Calu3 (cell line): ENCODE data around the gene CTDP1. TPM values are rescaled to one million over a fixed set of nuclear protein-coding genes. Genes with fewer than 3 reads are reported as not detected.

ENCODE experiments used
- BruUV-seq: library from RNA; stranded (reverse); fragments of 400-500 nt; replicated peaks from 2 replicates; lab custom pipeline; 2021; lab: Mats Ljungman, UMichigan
- CTCF ChIA-PET: fragments of 300-600 bp; sonication (Branson Sonifier 250); formaldehyde crosslinking; loops from one replicate; lab custom pipeline; 2022; ENCODE audit warnings: antibody characterized with exemption; lab: Charles Lee
- DNase-seq: peaks from one replicate; pipeline ENCODE4 v3.0.0; 2022
- H3K27ac Mint-ChIP-seq: one replicate; pipeline ENCODE4 v1.8.0; 2022; ENCODE audit warnings: mixed read lengths; ENCODE audit not compliant: unreplicated experiment
- H3K27me3 Mint-ChIP-seq: one replicate; pipeline ENCODE4 v1.8.0; 2022; ENCODE audit warnings: mixed read lengths; ENCODE audit not compliant: unreplicated experiment
- H3K36me3 Mint-ChIP-seq: one replicate; pipeline ENCODE4 v1.8.0; 2022; ENCODE audit warnings: mild to moderate bottlenecking, moderate library complexity, mixed read lengths; ENCODE audit not compliant: insufficient read depth, unreplicated experiment
- H3K4me1 Mint-ChIP-seq: one replicate; pipeline ENCODE4 v1.8.0; 2022; ENCODE audit warnings: mild to moderate bottlenecking, low read depth, mixed read lengths; ENCODE audit not compliant: unreplicated experiment
- H3K4me3 Mint-ChIP-seq: one replicate; pipeline ENCODE4 v1.8.0; 2022; ENCODE audit warnings: mild to moderate bottlenecking, low read depth, moderate library complexity, mixed read lengths; ENCODE audit not compliant: unreplicated experiment
- H3K9me3 Mint-ChIP-seq: one replicate; pipeline ENCODE4 v1.8.0; 2022; ENCODE audit warnings: low read depth, mixed read lengths; ENCODE audit not compliant: unreplicated experiment
- intact Hi-C: fragments of 100-400 bp; cut with micrococcal nuclease; formaldehyde crosslinking; loops from one replicate; pipeline ENCODE4 v1.10.0; 2022; ENCODE audit not compliant: unreplicated experiment
- total RNA-seq: library from RNA; stranded (reverse); gene quantifications from 2 replicates; pipeline ENCODE4 v1.2.3, GENCODE V29; 2022
- TF ChIP-seq, protein P1 (sequence below): fragments of 200-600 bp; IDR thresholded peaks from one replicate; pipeline ENCODE4 v1.8.0; 2022; ENCODE audit warnings: antibody characterized with exemption; ENCODE audit not compliant: unreplicated experiment

CTDP1 gene
- total RNA-seq, 1 experiment from 2014 or later: 15.6 TPM

DNA sequence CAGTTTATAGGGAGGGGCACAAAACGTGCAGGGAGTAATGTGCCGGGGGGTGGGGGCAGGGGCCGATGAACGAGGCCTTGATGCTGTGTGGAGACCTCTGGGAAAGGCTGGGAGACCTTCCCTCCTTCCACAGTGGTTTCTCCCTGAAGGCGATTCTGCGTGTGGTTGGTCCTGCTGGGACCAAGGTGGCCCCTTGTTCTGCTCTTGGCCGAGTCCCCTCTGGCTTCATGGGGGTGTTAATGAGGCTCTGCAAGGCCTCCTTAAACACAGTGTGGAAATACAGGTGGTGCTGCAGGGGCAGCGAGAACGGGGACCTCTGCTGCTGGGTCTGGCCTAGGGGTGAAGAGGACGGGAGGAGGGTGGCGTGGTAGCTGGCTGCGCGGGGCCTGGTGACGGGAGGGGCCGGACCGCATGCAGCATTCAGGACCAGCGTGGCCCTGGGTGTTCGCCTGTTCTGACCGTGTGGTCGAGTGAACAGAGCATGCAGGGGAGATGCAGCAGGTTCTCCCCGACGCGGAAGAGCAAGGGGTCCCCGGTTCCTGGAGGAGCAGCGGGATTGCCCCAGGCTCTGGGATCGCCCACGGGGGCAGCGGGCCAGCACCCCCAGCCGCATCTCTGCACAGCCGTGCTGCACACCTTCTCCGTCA lies 76.0 kb downstream of the CTDP1 start:
- intact Hi-C loops: no loop called here
- Mint-ChIP-seq H3K9me3 (no peaks in the 10 kb centered on the region), H3K27ac (no peak overlapping the region), H3K36me3 (peaks cover 5% of the 10 kb centered on the region), H3K4me1 (no peaks in the 10 kb centered on the region), H3K27me3 (no peaks in the 10 kb centered on the region), H3K4me3 (no peak overlapping the region)
- CTCF ChIA-PET: no interaction called here
- BruUV-seq: no TSS peak
- no peak for DNase-seq
- TF ChIP-seq, protein P1, sequence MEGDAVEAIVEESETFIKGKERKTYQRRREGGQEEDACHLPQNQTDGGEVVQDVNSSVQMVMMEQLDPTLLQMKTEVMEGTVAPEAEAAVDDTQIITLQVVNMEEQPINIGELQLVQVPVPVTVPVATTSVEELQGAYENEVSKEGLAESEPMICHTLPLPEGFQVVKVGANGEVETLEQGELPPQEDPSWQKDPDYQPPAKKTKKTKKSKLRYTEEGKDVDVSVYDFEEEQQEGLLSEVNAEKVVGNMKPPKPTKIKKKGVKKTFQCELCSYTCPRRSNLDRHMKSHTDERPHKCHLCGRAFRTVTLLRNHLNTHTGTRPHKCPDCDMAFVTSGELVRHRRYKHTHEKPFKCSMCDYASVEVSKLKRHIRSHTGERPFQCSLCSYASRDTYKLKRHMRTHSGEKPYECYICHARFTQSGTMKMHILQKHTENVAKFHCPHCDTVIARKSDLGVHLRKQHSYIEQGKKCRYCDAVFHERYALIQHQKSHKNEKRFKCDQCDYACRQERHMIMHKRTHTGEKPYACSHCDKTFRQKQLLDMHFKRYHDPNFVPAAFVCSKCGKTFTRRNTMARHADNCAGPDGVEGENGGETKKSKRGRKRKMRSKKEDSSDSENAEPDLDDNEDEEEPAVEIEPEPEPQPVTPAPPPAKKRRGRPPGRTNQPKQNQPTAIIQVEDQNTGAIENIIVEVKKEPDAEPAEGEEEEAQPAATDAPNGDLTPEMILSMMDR: no peak

DNA sequence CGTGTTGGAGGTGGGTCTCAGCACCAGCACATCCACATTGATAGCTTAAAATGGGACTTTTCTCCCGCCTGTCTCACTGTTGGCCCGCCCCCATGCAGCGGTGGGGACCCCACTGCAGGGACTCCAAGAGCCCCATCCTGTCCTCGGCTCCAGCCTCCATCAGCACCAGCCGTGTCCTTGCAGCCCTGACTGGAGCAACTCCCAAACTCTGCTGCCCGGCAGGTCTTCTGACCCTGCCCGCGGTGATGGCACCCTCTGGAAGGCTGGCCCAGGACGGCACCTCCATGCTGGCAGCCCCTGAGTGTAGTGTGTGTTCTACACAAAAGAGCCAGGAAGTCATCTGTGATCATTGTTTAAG lies 76.5 kb downstream of the CTDP1 start:
- Mint-ChIP-seq H3K36me3 (peaks cover 5% of the 10 kb centered on the region), H3K27ac (no peak overlapping the region), H3K27me3 (no peaks in the 10 kb centered on the region), H3K4me1 (no peaks in the 10 kb centered on the region), H3K4me3 (no peak overlapping the region), H3K9me3 (no peaks in the 10 kb centered on the region)
- no peak for DNase-seq
- intact Hi-C loops: no loop called here
- CTCF ChIA-PET: no interaction called here
- BruUV-seq: no TSS peak
- TF ChIP-seq, protein P1: no peak

DNA sequence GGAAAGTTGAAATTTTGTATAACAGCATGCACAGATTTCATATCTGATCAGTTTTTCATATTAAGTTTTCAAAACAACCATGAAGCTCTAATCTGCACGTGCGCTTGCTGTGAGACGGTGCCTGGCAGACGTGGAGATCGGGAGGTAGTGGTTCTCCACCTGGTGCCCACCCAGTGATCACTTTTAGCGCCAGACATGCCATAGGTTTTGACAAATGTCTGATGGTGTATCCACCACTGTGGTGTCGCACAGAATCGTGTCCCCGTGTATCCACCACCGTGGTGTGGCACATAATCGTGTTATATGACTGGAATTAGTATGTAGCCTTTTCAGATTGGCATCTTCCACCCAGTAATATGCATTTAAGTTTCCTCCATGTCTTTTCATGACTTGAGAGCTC lies 77.2 kb downstream of the CTDP1 start:
- CTCF ChIA-PET: no interaction called here
- H3K27me3 Mint-ChIP-seq: no peaks in the 10 kb centered on the region
- no peaks in the 10 kb centered on the region for H3K4me1 Mint-ChIP-seq
- no peaks in the 10 kb centered on the region for H3K9me3 Mint-ChIP-seq
- H3K27ac Mint-ChIP-seq: no peak overlapping the region
- intact Hi-C loops: no loop called here
- TF ChIP-seq, protein P1: no peak
- no peak for DNase-seq
- no TSS peak for BruUV-seq
- no peak overlapping the region for H3K4me3 Mint-ChIP-seq
- H3K36me3 Mint-ChIP-seq: peaks cover 5% of the 10 kb centered on the region

DNA sequence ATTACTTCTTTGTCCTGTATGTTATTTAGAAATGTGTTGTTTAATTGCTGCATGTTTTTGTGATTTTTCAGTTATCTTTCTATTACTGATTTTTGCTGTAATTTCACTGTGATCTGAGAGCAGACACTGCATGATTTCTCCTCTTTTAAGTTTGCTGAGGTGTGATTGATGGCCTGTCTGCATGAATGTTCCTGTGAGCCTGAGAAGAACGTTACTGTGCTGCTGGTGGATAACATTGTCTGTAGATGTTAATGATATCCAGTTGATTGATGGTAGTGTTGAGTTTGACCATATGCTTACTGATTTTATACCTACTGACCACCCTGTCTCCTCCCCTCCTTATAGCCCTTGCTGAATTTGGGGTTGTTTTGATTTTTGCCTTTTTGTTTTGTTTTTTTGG lies 80.7 kb downstream of the CTDP1 start:
- Mint-ChIP-seq H3K4me3 (no peak overlapping the region), H3K36me3 (no peaks in the 10 kb centered on the region), H3K27ac (no peak overlapping the region), H3K9me3 (peaks cover 2% of the 10 kb centered on the region), H3K4me1 (no peaks in the 10 kb centered on the region), H3K27me3 (no peaks in the 10 kb centered on the region)
- BruUV-seq: no TSS peak
- no peak for DNase-seq
- intact Hi-C loops: no loop called here
- CTCF ChIA-PET: no interaction called here
- TF ChIP-seq, protein P1: no peak
